ENCODE data around the gene CXXC5. TPM values are rescaled to one million over a fixed set of nuclear protein-coding genes. Genes with fewer than 3 reads are reported as not detected.

CXXC5 gene
- total RNA-seq, 1 experiment from 2014 or later, result 205 TPM

GRCh38 chr5:139638090-139638735 lies 9.9 kb upstream of the CXXC5 start:
- peak; percentile 89 for DNase-seq (ENCODE audit: low read depth)

GRCh38 chr5:139638736-139639618 lies 9.2 kb upstream of the CXXC5 start:
- DNase-seq (ENCODE audit: low read depth), result no peak

DNA sequence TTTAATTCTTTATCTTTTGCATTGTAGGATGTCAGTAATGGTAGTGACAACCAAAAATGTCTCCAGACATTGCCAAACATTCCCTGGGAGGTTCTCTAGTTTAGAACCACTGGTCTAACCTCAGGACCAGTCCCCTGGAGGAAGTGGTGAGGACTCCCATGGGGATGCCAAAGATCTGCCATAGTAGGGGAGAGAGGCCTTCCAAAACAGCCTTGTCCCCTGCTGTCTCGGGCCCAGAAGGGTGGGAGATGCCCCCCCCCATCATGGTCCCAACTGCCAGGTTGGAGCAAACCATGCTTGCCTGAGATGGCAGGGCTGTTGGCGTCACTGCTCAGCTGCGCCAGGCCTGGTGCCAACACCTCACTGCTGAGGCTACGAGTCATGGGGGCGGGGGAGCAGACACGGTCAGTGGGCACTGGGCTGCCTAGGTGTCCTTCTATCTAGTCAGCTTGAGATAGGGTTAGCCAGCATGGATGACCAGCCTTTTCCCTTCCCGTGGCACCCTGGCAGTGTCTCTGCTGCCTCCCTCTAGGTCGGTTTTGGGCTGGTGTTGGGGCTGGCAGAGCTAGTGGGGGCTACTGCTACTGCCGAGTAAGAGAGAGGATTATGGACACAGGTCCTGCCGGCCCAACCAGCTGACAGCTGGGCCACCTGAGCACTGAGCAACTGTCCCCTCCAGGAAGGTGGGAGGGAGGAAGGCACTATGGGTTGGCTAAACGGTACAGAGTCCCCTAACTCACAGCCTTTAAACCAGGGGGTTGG lies 8.3 kb upstream of the CXXC5 start:
- peak; percentile 68 for DNase-seq (ENCODE audit: low read depth)

- DNase-seq (ENCODE audit: low read depth), result no peak
These were observed 7.6 kb upstream of the CXXC5 start for GRCh38 chr5:139640421-139641115.

GRCh38 chr5:139641116-139642080 lies 6.8 kb upstream of the CXXC5 start:
- DNase-seq (ENCODE audit: low read depth), result no peak

GRCh38 chr5:139642213-139642612 lies 5.9 kb upstream of the CXXC5 start:
- DNase-seq (ENCODE audit: low read depth), result no peak

- DNase-seq (ENCODE audit: low read depth), result no peak
These were observed 5.0 kb upstream of the CXXC5 start for GRCh38 chr5:139642891-139643871.

DNA sequence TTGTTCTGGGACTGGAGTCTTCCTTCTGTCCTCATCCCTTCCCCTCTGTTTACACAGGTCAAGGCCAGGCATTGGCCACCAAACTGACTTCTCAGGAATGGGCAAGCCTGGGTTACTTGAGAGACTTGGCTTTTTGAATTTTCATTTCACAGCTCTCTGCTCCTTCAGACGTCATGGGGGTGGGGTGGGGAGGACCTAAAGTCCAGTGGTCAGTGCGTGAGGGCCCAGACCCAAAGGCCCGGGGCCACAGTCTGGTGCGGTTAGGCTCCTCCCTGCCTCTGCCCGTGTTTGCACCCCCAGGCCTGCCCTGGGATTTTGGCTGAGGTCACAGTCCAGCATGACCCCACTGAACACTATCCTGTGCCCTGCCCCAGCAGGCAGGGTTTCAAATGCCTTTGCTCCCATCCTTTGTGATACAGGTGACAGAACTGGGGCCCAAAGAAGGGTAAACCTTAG lies 4.1 kb upstream of the CXXC5 start:
- no peak for DNase-seq (ENCODE audit: low read depth)

GRCh38 chr5:139644646-139645429 lies 3.3 kb upstream of the CXXC5 start:
- no peak for DNase-seq (ENCODE audit: low read depth)

DNA sequence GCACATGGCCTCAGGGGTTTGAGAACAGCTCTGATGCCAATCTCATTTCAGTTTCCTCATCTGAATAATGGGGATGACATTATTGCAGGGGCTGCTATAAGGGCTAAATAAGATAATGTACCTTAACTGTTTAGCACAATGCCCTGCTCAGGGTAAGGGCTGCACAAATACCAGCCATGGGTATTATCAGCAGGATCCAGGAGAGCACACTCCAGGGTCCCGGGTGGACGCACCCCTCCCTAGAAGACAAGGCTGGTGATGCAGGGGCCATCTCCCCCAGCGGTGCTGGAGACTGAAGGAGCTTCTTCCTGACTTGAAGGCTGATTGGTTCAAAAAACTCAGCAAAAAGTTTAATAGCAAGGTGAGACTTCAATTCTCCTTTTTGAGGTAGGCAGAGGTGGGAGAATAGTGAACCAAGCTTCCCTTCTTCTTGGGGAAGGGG lies 2.7 kb upstream of the CXXC5 start:
- no peak for DNase-seq (ENCODE audit: low read depth)

DNA sequence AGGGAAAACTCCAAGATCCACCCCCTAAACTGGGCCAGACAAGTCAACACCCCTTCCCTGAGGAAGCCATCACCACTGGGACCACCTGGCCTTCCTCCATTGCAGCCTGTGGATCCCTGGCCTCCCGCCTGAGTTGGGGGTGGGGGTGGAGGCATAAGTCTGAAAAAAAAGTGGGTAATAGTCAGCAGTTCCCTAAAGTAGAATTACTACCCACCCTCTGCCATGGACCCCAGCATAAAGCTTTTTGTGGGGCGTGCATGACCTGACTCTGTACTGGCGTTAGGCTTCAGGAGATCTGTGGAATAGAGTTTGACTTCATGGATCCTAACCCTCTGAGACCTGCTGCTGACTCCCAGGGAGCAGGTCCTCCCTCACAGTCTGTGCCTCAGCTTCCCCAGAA lies 2.0 kb upstream of the CXXC5 start:
- no peak for DNase-seq (ENCODE audit: low read depth)

GRCh38 chr5:139646912-139647505 lies 1.1 kb upstream of the CXXC5 start:
- DNase-seq (ENCODE audit: low read depth), result no peak

DNA sequence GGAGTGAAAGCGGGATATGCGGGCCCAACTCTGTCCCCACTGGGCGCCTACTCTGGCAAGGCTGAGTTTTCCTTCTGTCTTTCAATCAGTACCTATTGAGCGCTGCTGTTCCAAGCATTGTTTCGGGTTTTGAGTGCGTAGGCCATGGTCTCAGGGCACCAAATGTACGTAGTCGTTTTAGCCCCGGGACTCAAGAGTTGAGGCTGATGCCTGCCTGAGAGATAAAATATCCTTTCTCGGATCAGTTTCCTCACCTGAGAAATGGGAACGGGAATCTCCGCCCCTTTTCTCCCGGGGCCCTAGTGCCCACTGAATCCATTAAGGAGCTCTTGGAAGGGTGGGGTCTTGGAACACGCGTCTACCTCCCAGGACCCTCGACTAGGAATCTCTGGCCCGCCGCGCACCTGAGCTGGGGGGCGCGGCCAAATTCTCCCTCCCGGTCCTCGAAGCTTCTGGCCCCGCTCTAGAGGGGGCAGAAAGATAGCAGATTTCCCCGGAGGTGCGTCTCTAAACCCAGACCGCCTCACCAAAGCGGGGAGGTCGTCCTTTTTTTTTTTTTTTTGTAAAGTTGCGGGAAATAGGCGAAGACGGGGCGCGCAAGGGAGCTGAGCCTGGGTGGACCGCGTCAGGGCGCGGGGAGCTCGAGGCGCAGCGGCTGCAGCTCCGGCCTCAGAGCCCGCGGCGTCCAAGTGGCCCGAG lies 494 bp upstream of the CXXC5 start:
- DNase-seq (ENCODE audit: low read depth), result no peak

GRCh38 chr5:139649082-139649991 lies 1.2 kb downstream of the CXXC5 start:
- peak; percentile 54 for DNase-seq (ENCODE audit: low read depth)

GRCh38 chr5:139650031-139650688 lies 2.0 kb downstream of the CXXC5 start:
- peak; percentile 50 for DNase-seq (ENCODE audit: low read depth)

- no peak for DNase-seq (ENCODE audit: low read depth)
These were observed 2.5 kb downstream of the CXXC5 start for GRCh38 chr5:139650689-139651042.

Data from Daoy (cell line).